ENCODE measurements around the gene MGMT.

Gene MGMT

DNA sequence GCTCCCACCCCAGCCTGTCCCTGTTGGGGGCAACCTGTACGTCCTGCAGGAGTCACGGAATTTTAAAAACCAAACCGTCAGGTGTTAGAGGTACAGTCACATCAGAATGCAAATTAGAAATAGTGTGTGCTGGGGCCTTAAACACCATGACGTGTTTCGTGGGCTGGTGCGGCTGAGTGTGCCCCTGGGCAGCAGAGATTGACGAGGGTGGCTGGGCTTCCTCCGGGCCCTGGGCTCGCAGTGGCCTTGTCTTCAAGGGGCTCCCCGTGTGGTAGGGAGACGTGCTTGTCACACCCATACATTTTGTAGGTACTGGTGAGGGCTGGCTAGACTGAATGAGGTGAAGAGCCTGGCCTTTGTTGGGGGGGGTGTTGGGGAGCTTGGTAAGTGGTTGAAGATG is 7.6 kb downstream of the MGMT start:
- H3K27me3 ChIP-seq (ENCODE audit: insufficient read depth, low read depth, severe bottlenecking), result no peaks in the 10 kb centered on the region
- TF ChIP-seq, protein P1, sequence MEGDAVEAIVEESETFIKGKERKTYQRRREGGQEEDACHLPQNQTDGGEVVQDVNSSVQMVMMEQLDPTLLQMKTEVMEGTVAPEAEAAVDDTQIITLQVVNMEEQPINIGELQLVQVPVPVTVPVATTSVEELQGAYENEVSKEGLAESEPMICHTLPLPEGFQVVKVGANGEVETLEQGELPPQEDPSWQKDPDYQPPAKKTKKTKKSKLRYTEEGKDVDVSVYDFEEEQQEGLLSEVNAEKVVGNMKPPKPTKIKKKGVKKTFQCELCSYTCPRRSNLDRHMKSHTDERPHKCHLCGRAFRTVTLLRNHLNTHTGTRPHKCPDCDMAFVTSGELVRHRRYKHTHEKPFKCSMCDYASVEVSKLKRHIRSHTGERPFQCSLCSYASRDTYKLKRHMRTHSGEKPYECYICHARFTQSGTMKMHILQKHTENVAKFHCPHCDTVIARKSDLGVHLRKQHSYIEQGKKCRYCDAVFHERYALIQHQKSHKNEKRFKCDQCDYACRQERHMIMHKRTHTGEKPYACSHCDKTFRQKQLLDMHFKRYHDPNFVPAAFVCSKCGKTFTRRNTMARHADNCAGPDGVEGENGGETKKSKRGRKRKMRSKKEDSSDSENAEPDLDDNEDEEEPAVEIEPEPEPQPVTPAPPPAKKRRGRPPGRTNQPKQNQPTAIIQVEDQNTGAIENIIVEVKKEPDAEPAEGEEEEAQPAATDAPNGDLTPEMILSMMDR (IDR thresholded peaks at IDR 0.05; ENCODE audit: low read depth, low read length), result no peak
- H3K4me3 ChIP-seq (ENCODE audit: low read depth, low read length), result no peak overlapping the region
- no peak for DNase-seq
- no peaks in the 10 kb centered on the region for H3K9me3 ChIP-seq (ENCODE audit: severe bottlenecking)
- no peaks in the 10 kb centered on the region for H3K36me3 ChIP-seq
- no peak overlapping the region for H3K27ac ChIP-seq

DNA sequence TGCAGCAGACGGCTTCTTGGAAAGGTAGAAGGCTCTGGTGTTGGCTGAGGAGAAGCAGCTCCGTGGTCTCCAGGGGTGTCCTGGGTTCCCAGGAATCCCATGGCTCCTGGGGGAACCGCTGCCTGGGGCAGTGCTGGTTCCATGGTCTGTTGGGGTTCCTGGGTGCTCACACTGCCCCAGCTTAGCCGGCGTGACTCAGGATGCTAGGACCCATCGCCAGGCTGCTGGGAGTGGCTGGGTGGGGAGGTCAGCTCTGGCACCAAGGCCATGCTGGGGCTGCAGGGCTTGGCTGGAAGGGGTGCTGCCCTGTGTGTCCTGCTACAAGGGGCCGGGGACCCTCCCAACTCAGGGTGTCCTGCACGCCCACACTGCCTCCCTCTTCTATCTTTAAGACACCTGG is 9.4 kb downstream of the MGMT start:
- H3K27me3 ChIP-seq (ENCODE audit: insufficient read depth, low read depth, severe bottlenecking), result no peaks in the 10 kb centered on the region
- H3K36me3 ChIP-seq, result no peaks in the 10 kb centered on the region
- no peak overlapping the region for H3K4me3 ChIP-seq (ENCODE audit: low read depth, low read length)
- no peak for DNase-seq
- no peaks in the 10 kb centered on the region for H3K9me3 ChIP-seq (ENCODE audit: severe bottlenecking)
- H3K27ac ChIP-seq, result no peak overlapping the region
- TF ChIP-seq, protein P1 (IDR thresholded peaks at IDR 0.05; ENCODE audit: low read depth, low read length), result no peak

DNA sequence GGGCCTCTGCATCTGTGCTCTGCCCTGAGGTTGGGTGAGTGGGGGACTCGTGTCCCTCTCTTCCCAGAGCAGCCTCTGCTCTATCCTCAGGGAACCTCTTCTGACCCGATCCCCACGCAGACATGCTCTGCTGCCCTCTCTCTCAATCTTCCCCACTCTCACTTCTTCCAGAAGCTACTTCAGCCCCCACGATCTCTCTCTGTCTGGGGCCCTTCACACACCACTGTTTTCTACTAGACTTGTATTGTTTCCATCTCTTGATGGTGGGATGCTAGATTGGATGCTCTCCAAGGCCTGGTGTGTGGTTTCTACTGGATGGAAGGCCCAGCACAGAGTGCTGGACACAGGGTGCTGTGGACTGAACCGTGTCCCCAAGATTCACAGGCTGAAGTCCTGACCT is 10.0 kb downstream of the MGMT start:
- Histone ChIP-seq H3K27ac (no peak overlapping the region), H3K9me3 (ENCODE audit: severe bottlenecking) (no peaks in the 10 kb centered on the region), H3K27me3 (ENCODE audit: insufficient read depth, low read depth, severe bottlenecking) (no peaks in the 10 kb centered on the region), H3K36me3 (no peaks in the 10 kb centered on the region), H3K4me3 (ENCODE audit: low read depth, low read length) (no peak overlapping the region)
- TF ChIP-seq, protein P1 (IDR thresholded peaks at IDR 0.05; ENCODE audit: low read depth, low read length), result no peak
- no peak for DNase-seq

DNA sequence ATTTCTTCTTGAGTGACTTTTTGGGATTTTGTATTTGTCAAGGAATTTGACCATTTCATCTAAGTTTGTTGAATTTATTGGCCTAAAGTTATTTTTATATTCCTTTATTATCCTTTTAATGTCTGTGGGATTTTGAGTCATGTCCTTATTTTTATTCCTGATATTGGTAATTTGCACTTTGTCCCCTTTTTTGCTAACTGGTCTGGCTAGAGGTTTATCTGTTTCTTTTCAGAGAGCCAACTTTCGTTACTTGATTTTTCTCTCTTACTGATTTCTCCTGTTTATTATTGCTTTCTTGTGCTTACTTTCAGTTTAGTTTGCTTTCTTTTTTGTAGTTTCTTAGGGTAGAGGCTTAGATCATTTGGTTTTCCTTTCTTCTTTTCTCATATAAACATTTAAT is 14.6 kb downstream of the MGMT start:
- no peak overlapping the region for H3K4me3 ChIP-seq (ENCODE audit: low read depth, low read length)

DNA sequence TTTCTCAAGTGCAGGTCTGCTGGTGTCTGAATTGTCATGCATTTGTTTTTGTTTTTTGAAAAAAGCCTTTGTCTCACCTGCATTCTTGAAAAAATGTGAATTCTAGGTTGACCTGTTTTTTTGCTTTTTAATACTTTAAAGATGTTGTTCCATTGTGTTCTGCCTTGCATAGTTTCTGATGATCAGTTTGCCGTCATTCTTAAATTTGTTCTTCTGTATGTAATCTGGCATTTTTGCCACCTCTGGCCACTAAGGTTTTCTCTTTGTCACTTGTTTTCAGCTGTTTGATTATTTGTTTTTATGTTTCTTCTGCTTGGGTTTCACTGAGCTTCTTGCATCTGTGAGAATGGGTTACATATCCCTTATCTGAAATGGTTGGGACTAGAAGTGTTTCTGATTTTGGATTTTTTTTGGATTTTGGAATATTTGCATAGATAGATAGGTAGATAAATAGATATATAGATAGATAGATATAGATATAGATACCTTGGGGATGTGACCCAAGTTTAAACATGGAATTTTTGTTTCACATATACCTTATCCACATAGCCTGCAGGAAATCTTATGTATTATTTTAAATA is 16.5 kb downstream of the MGMT start:
- Histone ChIP-seq H3K27me3 (ENCODE audit: insufficient read depth, low read depth, severe bottlenecking) (no peaks in the 10 kb centered on the region), H3K36me3 (no peaks in the 10 kb centered on the region), H3K27ac (no peak overlapping the region), H3K4me3 (ENCODE audit: low read depth, low read length) (no peak overlapping the region), H3K9me3 (ENCODE audit: severe bottlenecking) (peaks cover 7% of the 10 kb centered on the region)
- no peak for DNase-seq
- TF ChIP-seq, protein P1 (IDR thresholded peaks at IDR 0.05; ENCODE audit: low read depth, low read length), result no peak

More for the DNA sequence above, 14.6 kb downstream of the MGMT start:
- H3K27me3 ChIP-seq (ENCODE audit: insufficient read depth, low read depth, severe bottlenecking), result no peaks in the 10 kb centered on the region
- peaks cover 7% of the 10 kb centered on the region for H3K9me3 ChIP-seq (ENCODE audit: severe bottlenecking)
- no peak for DNase-seq
- no peak overlapping the region for H3K27ac ChIP-seq
- TF ChIP-seq, protein P1 (IDR thresholded peaks at IDR 0.05; ENCODE audit: low read depth, low read length), result no peak
- H3K36me3 ChIP-seq, result no peaks in the 10 kb centered on the region

DNA sequence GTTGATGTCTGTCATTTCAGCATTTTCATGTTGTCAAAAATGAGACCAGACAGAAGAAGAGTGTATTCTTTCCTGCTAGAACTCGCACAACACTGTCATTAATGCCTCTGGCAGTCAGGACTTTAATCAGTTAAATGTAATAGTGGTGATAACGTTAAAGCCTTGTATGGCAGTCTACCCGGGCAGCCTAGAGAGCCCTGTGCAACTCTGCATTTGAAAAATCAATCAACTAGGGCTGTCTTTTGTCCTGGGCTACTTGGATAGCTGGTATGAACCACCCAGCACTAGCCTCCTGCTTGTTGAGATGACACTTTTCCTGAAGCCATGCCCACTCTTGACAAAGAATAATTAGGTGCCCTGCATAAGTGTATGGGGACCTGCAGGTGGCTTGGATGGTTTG is 19.8 kb downstream of the MGMT start:
- TF ChIP-seq, protein P1 (IDR thresholded peaks at IDR 0.05; ENCODE audit: low read depth, low read length), result no peak
- DNase-seq, result no peak
- H3K27ac ChIP-seq, result no peak overlapping the region
- H3K36me3 ChIP-seq, result no peaks in the 10 kb centered on the region
- H3K4me3 ChIP-seq (ENCODE audit: low read depth, low read length), result no peak overlapping the region
- peaks cover 9% of the 10 kb centered on the region for H3K9me3 ChIP-seq (ENCODE audit: severe bottlenecking)
- H3K27me3 ChIP-seq (ENCODE audit: insufficient read depth, low read depth, severe bottlenecking), result no peaks in the 10 kb centered on the region
